ENCODE data around the gene UCHL5. TPM values are rescaled to one million over a fixed set of nuclear protein-coding genes. Genes with fewer than 3 reads are reported as not detected.
"Not testable (repeated sequence)": the region's sequence is repeated elsewhere in the genome, so short reads cannot be mapped to it uniquely, and the experiment has no call there.

Gene UCHL5
- total RNA-seq, 2 experiments from 2014 or later, result 50.8 to 68.5 TPM

DNA sequence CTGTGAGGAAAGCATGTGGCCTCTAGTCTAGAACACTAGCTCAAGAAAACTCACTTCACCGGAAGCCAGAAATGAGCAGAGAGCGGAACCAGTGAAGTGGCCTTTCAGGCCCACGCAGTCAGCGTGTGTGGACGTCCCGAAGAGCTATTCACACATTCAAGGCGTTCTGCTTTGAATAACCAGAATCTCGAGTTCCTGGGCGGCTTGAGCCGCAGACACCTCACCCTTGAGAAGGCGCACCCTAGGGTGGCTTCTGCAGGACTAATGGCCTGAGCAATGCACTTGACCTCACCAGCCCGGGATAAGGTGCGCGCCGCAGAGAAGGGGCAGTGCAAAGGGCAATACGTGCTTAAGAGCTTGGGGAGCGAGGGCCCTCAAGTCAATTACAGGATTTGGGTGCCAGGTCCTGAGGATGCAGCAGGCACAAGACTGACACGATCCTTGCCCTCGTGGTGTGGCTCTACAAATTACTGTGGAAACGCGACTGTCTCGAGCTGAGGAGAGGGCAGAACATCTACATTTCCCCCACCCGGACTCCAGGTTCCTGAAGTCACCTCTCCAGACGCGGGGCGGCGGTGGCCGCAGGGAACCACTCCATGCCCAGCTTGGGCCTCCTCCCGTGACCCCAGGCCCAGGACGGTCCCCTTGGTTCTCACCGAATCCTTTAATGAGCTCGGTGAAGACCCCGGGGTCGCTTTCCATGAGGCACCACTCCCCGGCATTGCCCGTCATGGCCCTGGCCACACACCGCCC, 455 bp downstream of the UCHL5 start:
- Mint-ChIP-seq H3K4me1 (peaks cover 48% of the 10 kb centered on the region), H3K4me3 (peak overlapping the region; percentile 91), H3K9me3 (ENCODE audit: low read depth) (peaks cover 2% of the 10 kb centered on the region), H3K27ac (peak overlapping the region; percentile 96), H3K27me3 (no peaks in the 10 kb centered on the region), H3K36me3 (peaks cover 26% of the 10 kb centered on the region)
- ATAC-seq (peak; percentile 52), DNase-seq (peak; percentile 82)
- CTCF ChIA-PET, result interaction anchor here (1.1 to 2.3 kb wide), 9 partner anchors 12 to 257 kb away, joined by 3 to 25 read pairs (median 7); partner anchors contain the start of genes CDC73 and RGS2

GRCh38 chr1:193054169-193054675, 4.9 kb downstream of the UCHL5 start:
- peaks cover 39% of the 10 kb centered on the region for H3K4me1 Mint-ChIP-seq
- no peaks in the 10 kb centered on the region for H3K9me3 Mint-ChIP-seq (ENCODE audit: low read depth)
- H3K27me3 Mint-ChIP-seq, result no peaks in the 10 kb centered on the region
- no peak overlapping the region for H3K27ac Mint-ChIP-seq
- no peak overlapping the region for H3K4me3 Mint-ChIP-seq
- ATAC-seq, result no peak
- H3K36me3 Mint-ChIP-seq, result peaks cover 28% of the 10 kb centered on the region
- no peak for DNase-seq
- CTCF ChIA-PET, result interaction anchor here (0.8 kb wide), 1 partner anchor 14 kb away, joined by 3 read pairs; no protein-coding TSS in a partner anchor

- DNase-seq; ATAC-seq; H3K27ac Mint-ChIP-seq; H3K9me3 Mint-ChIP-seq (ENCODE audit: low read depth); H3K4me3 Mint-ChIP-seq; H3K27me3 Mint-ChIP-seq: not testable (repeated sequence)
- peaks cover 34% of the 10 kb centered on the region for H3K36me3 Mint-ChIP-seq
- peaks cover 16% of the 10 kb centered on the region for H3K4me1 Mint-ChIP-seq
- CTCF ChIA-PET, result interaction anchor here (1.6 kb wide), 1 partner anchor 10 kb away, joined by 3 read pairs; no protein-coding TSS in a partner anchor
Observed at GRCh38 chr1:193048913-193049312, 10.2 kb downstream of the UCHL5 start.

GRCh38 chr1:193042766-193043691, 16.1 kb downstream of the UCHL5 start:
- no peak for ATAC-seq
- Mint-ChIP-seq H3K27me3 (no peaks in the 10 kb centered on the region), H3K4me1 (peaks cover 6% of the 10 kb centered on the region), H3K9me3 (ENCODE audit: low read depth) (no peaks in the 10 kb centered on the region), H3K4me3 (no peak overlapping the region), H3K36me3 (peaks cover 52% of the 10 kb centered on the region), H3K27ac (peak overlapping the region; percentile 6)
- no peak for DNase-seq
- CTCF ChIA-PET, result interaction anchor here (0.7 kb wide), 1 partner anchor 238 kb away, joined by 3 read pairs; no protein-coding TSS in a partner anchor

DNA sequence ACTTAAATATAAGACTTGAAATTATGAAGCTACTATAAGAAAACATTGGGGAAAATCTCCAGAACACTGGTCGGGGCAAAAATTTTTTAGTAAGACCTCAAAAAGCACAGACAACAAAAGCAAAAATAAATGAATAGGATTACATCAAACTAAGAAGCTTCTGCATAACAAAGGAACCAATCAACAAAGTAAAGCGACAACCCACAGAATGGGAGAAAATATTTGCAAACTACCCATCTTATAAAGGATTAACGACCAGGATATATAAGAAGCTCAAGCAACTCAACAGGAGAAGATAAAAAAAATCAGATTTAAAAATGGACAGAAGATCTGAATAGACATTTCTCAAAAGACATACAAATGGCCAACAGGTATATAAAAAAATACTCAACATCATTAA, 19.1 kb downstream of the UCHL5 start:
- Mint-ChIP-seq H3K4me1 (peaks cover 8% of the 10 kb centered on the region), H3K27ac (no peak overlapping the region), H3K36me3 (peaks cover 60% of the 10 kb centered on the region), H3K27me3 (no peaks in the 10 kb centered on the region), H3K9me3 (ENCODE audit: low read depth) (no peaks in the 10 kb centered on the region), H3K4me3 (no peak overlapping the region)
- CTCF ChIA-PET, result interaction anchor here (1.2 kb wide), 1 partner anchor 14 kb away, joined by 3 read pairs; no protein-coding TSS in a partner anchor
- no peak for ATAC-seq
- DNase-seq, result no peak

- ATAC-seq, result no peak
- H3K9me3 Mint-ChIP-seq (ENCODE audit: low read depth), result no peaks in the 10 kb centered on the region
Observed at GRCh38 chr1:193036337-193037047, 22.7 kb downstream of the UCHL5 start.

GRCh38 chr1:193033610-193034009, 25.6 kb downstream of the UCHL5 start:
- H3K4me1 Mint-ChIP-seq, result peaks cover 4% of the 10 kb centered on the region
- no peak overlapping the region for H3K27ac Mint-ChIP-seq
- no peak for ATAC-seq
- CTCF ChIA-PET, result interaction anchor here (1.5 kb wide), 1 partner anchor 38 kb away, joined by 4 read pairs; no protein-coding TSS in a partner anchor
- peaks cover 37% of the 10 kb centered on the region for H3K36me3 Mint-ChIP-seq
- H3K9me3 Mint-ChIP-seq (ENCODE audit: low read depth), result no peaks in the 10 kb centered on the region
- no peak overlapping the region for H3K4me3 Mint-ChIP-seq
- no peak for DNase-seq
- no peaks in the 10 kb centered on the region for H3K27me3 Mint-ChIP-seq

More at GRCh38 chr1:193036337-193037047, 22.7 kb downstream of the UCHL5 start:
- H3K36me3 Mint-ChIP-seq, result peaks cover 51% of the 10 kb centered on the region
- no peak overlapping the region for H3K4me3 Mint-ChIP-seq
- CTCF ChIA-PET, result no interaction called here
- DNase-seq, result no peak
- peaks cover 4% of the 10 kb centered on the region for H3K4me1 Mint-ChIP-seq
- H3K27me3 Mint-ChIP-seq, result no peaks in the 10 kb centered on the region
- no peak overlapping the region for H3K27ac Mint-ChIP-seq

DNA sequence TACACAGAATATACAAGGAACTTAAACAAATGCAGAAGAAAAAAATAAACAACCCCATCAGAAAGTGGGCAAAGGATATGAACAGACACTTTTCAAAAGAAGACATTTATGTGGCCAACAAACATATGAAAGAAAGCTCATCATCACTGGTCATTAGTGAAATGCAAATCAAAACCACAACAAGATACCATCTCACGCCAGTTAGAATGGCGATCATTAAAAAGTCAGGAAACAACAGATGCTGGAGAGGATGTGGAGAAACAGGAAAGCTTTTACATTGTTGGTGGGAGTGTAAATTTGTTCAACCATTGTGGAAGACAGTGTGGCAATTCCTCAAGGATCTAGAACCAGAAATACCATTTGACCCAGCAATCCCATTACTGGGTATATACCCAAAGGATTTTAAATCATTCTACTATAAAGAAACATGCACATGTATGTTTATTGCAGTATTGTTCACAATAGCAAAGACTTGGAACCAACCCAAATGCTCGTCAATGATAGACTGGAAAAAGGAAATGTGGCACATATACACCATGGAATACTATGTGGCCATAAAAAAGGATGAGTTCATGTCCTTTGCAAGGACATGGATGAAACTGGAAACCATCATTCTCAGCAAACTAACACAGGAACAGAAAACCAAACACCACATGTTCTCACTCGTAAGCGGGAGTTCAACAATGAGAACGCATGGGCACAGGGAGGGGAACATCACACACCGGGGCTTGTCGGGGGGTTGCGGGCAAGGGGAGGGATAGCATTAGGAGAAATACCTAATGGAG, 26.3 kb downstream of the UCHL5 start:
- not testable (repeated sequence) for H3K4me1 Mint-ChIP-seq; H3K9me3 Mint-ChIP-seq (ENCODE audit: low read depth); ATAC-seq; H3K27ac Mint-ChIP-seq; DNase-seq; H3K27me3 Mint-ChIP-seq; H3K4me3 Mint-ChIP-seq
- peaks cover 33% of the 10 kb centered on the region for H3K36me3 Mint-ChIP-seq
- CTCF ChIA-PET, result interaction anchor here (1.5 kb wide), 1 partner anchor 38 kb away, joined by 4 read pairs; no protein-coding TSS in a partner anchor

DNA sequence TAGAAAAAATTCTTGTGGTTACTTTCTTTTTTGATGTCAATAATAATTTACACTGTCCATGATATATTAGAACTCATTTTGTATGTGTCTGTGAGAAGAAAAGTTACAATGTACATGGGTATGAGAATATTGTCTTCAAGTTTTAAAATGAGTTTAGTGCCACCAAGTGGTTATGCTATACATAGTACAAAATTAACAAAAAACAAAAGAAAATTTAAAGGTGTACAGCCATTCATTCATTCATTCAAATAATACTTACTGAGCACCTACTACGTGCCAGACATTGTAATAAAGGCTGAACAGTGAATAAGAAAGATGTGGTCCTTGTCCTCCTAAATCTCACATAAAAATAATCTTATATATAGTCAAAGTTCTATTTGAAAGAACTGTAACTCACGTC, 27.7 kb downstream of the UCHL5 start:
- no peak overlapping the region for H3K27ac Mint-ChIP-seq
- ATAC-seq (no peak), DNase-seq (no peak)
- H3K4me3 Mint-ChIP-seq, result no peak overlapping the region
- peaks cover 24% of the 10 kb centered on the region for H3K36me3 Mint-ChIP-seq
- CTCF ChIA-PET, result interaction anchor here (0.6 kb wide), 1 partner anchor 9 kb away, joined by 3 read pairs; no protein-coding TSS in a partner anchor
- no peaks in the 10 kb centered on the region for H3K9me3 Mint-ChIP-seq (ENCODE audit: low read depth)
- H3K4me1 Mint-ChIP-seq, result peaks cover 3% of the 10 kb centered on the region
- no peaks in the 10 kb centered on the region for H3K27me3 Mint-ChIP-seq

GRCh38 chr1:193030280-193030679, 28.9 kb downstream of the UCHL5 start:
- CTCF ChIA-PET, result interaction anchor here (1.0 to 1.5 kb wide), 3 partner anchors 220 to 556 kb away, joined by 3 to 4 read pairs (median 4); no protein-coding TSS in a partner anchor
- Mint-ChIP-seq H3K27ac (no peak overlapping the region), H3K36me3 (peaks cover 24% of the 10 kb centered on the region), H3K4me3 (no peak overlapping the region), H3K27me3 (no peaks in the 10 kb centered on the region), H3K4me1 (peaks cover 5% of the 10 kb centered on the region), H3K9me3 (ENCODE audit: low read depth) (no peaks in the 10 kb centered on the region)
- ATAC-seq, result no peak
- DNase-seq, result no peak

DNA sequence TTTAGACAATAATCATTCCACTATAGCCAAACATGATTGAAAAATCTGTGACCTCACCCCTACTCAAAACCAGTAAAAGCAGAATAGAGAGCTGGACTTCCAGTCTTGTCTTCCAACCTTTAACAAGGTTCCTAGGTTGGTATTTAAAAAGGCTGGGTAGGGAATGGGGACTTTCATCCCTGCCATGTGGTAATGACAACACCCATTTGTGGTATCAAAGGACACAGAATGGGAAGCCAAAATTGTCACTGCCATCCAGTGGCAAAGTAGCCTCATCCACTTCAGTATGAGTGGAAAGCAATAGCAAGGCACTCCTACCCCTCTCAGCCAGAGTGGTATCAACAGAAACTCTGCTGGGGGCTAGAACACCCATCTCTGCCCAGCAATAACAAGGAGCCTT, 33.9 kb downstream of the UCHL5 start:
- DNase-seq (no peak), ATAC-seq (no peak)
- CTCF ChIA-PET, result no interaction called here
- Mint-ChIP-seq H3K27ac (no peak overlapping the region), H3K4me3 (no peak overlapping the region), H3K27me3 (no peaks in the 10 kb centered on the region), H3K9me3 (ENCODE audit: low read depth) (no peaks in the 10 kb centered on the region), H3K4me1 (peaks cover 5% of the 10 kb centered on the region), H3K36me3 (peaks cover 15% of the 10 kb centered on the region)

GRCh38 chr1:193019442-193020026, 39.6 kb downstream of the UCHL5 start:
- ATAC-seq (peak; percentile 63), DNase-seq (no peak)
- CTCF ChIA-PET, result interaction anchor here (0.9 to 3.4 kb wide), 11 partner anchors 10 to 545 kb away, joined by 3 to 34 read pairs (median 3); partner anchors contain the start of genes RO60 and UCHL5
- no peak overlapping the region for H3K4me3 Mint-ChIP-seq
- H3K36me3 Mint-ChIP-seq, result peaks cover 10% of the 10 kb centered on the region
- H3K4me1 Mint-ChIP-seq, result no peaks in the 10 kb centered on the region
- no peaks in the 10 kb centered on the region for H3K9me3 Mint-ChIP-seq (ENCODE audit: low read depth)
- no peak overlapping the region for H3K27ac Mint-ChIP-seq
- H3K27me3 Mint-ChIP-seq, result no peaks in the 10 kb centered on the region
